HepG2 (cell line): ENCODE results near the gene MBOAT7. TPM values are rescaled to one million over a fixed set of nuclear protein-coding genes. Genes with fewer than 3 reads are reported as not detected.

ENCODE experiments used
- ATF4 ChIP-seq, 2 experiments: fragments of 450-650 bp in 1 of 2; sonication (generic) in 1 of 2; formaldehyde crosslinking; IDR thresholded peaks; 2 replicates each; pipeline versions ENCODE4 v1.5.0 to v1.8.0; 2020 to 2022; ENCODE audit warnings: mild to moderate bottlenecking in 1 of 2, missing genetic modification reagents in 1 of 2
- CSRNP2 ChIP-seq: sonication (generic); formaldehyde crosslinking; conservative IDR thresholded peaks from 2 replicates; pipeline ENCODE4 v1.8.0; 2022; ENCODE audit warnings: low read depth, missing genetic modification reagents
- ELK4 ChIP-seq: sonication (generic); formaldehyde crosslinking; IDR thresholded peaks from 2 replicates; pipeline ENCODE4 v1.9.0; 2021; ENCODE audit warnings: missing genetic modification reagents, borderline replicate concordance
- JUND ChIP-seq: sonication (generic); formaldehyde crosslinking; IDR thresholded peaks from 2 replicates; pipeline ENCODE4 v1.8.0; 2022; ENCODE audit warnings: mild to moderate bottlenecking, missing genetic modification reagents
- KDM3A ChIP-seq: IDR thresholded peaks from 2 replicates; pipeline ENCODE4 v1.6.1; 2018; ENCODE audit warnings: low read depth, missing compliant biosample characterization
- NFAT5 ChIP-seq: sonication (generic); formaldehyde crosslinking; IDR thresholded peaks from 2 replicates; pipeline ENCODE4 v1.4.0; 2020; ENCODE audit warnings: missing genetic modification reagents
- NPAS2 ChIP-seq: sonication (generic); formaldehyde crosslinking; IDR thresholded peaks from 2 replicates; pipeline ENCODE4 v1.8.0; 2022; ENCODE audit warnings: mild to moderate bottlenecking, missing genetic modification reagents, borderline replicate concordance
- PHF20 ChIP-seq: sonication (generic); formaldehyde crosslinking; IDR thresholded peaks from 2 replicates; pipeline ENCODE4 v1.5.0; 2020; ENCODE audit warnings: mild to moderate bottlenecking, missing genetic modification reagents
- POLR2A ChIP-seq, 2 experiments: IDR thresholded peaks; 2 replicates each; pipeline ENCODE4 v1.6.1; 2011; ENCODE audit warnings: low read depth in 2 of 2, low read length in 2 of 2, mild to moderate bottlenecking in 1 of 2, moderate library complexity in 1 of 2; ENCODE audit not compliant: insufficient read depth in 1 of 2
- RAD21 ChIP-seq: fragments of 450-650 bp; formaldehyde crosslinking; IDR thresholded peaks from 2 replicates; pipeline ENCODE4 v1.5.0; 2020; ENCODE audit warnings: mild to moderate bottlenecking
- SP1 ChIP-seq, 2 experiments: fragments of 450-650 bp in 1 of 2; sonication (generic) in 1 of 2; formaldehyde crosslinking in 1 of 2; IDR thresholded peaks; 2 replicates each; pipeline versions ENCODE4 v1.4.0 to v1.6.1; 2016 to 2020; ENCODE audit warnings: missing genetic modification reagents in 1 of 2
- TCF7L2 ChIP-seq: IDR thresholded peaks from 2 replicates; pipeline ENCODE4 v1.6.1; 2011; ENCODE audit warnings: mild to moderate bottlenecking, low read depth, low read length, moderate library complexity
- TFE3 ChIP-seq: IDR thresholded peaks from 2 replicates; pipeline ENCODE4 v1.6.1; 2016
- TGIF2 ChIP-seq: IDR thresholded peaks from 2 replicates; pipeline ENCODE4 v1.6.1; 2016; ENCODE audit warnings: control low read depth, missing compliant biosample characterization
- ZNF230 ChIP-seq: sonication (generic); formaldehyde crosslinking; IDR thresholded peaks from 2 replicates; pipeline ENCODE4 v1.4.0; 2020; ENCODE audit warnings: mild to moderate bottlenecking, missing genetic modification reagents
- ZNF251 ChIP-seq: sonication (generic); formaldehyde crosslinking; IDR thresholded peaks from 2 replicates; pipeline ENCODE4 v1.9.0; 2021; ENCODE audit warnings: mild to moderate bottlenecking, missing genetic modification reagents
- ZNF33B ChIP-seq: sonication (generic); formaldehyde crosslinking; IDR thresholded peaks from 2 replicates; pipeline ENCODE4 v1.5.1; 2020; ENCODE audit warnings: mild to moderate bottlenecking, missing genetic modification reagents
- ZNF44 ChIP-seq: sonication (generic); formaldehyde crosslinking; IDR thresholded peaks from 2 replicates; pipeline ENCODE4 v1.5.1; 2020; ENCODE audit warnings: mild to moderate bottlenecking, missing genetic modification reagents
- ZNF652 ChIP-seq: IDR thresholded peaks from 2 replicates; pipeline ENCODE4 v1.6.1; 2016; ENCODE audit warnings: low read depth, borderline replicate concordance
- polyA plus RNA-seq, 8 experiments: library from polyadenylated mRNA; depleted of rRNA in 3 of 8; stranded (reverse) in 7 of 8; unstranded in 1 of 8; fragments of >200 nt; fragmentation: Illumina TruSeq in 4 of 8; extraction: Trizol in 4 of 8; gene quantifications; 2 replicates each; pipeline versions ENCODE4 v1.2.1 to v1.2.3, GENCODE V29; 2011 to 2016; ENCODE audit warnings: low read depth in 4 of 8, missing spikeins in 1 of 8, mixed read lengths in 1 of 8; ENCODE audit not compliant: insufficient read depth in 1 of 8
- total RNA-seq, 5 experiments: library from RNA; depleted of rRNA; stranded (reverse); fragments of >200 nt; fragmentation: Illumina TruSeq; extraction: Trizol; gene quantifications; 2 replicates each; pipeline ENCODE4 v1.2.3, GENCODE V29; 2016; ENCODE audit warnings: low read depth in 1 of 5

MBOAT7 gene
- total and polyA plus RNA-seq, 2 of the 13 experiments (the other 11 are each of a cell fraction or from before 2014, with no cell fraction given) = 22.2 to 25.5 TPM

GRCh38 chr19:54159352-54160181 is 29.8 kb downstream of the MBOAT7 start, which contains the start of gene LENG1 (continued):
- TF ChIP-seq CSRNP2 (CRISPR knock-in tag) (no peak), ZNF251 (CRISPR knock-in tag) (no peak), NFAT5 (CRISPR knock-in tag) (no peak), TGIF2 (peak; percentile 73; the same call in 1 of the 2 replicates), ELK4 (no peak), KDM3A (CRISPR knock-in tag) (no peak), TFE3 (CRISPR knock-in tag) (0 out of 2 replicates have a peak, but pooled peaks have one; percentile 13), NPAS2 (CRISPR knock-in tag) (no peak), ZNF230 (peak; percentile 80), PHF20 (peak; percentile 87), ZNF44 (no peak), SP1 (IDR thresholded peaks at IDR 0.05) (no peak), SP1 (CRISPR knock-in tag; IDR thresholded peaks at IDR 0.05) (peak; percentile 33; the same call in 1 of the 2 replicates), TCF7L2 (no peak), JUND (CRISPR knock-in tag) (no peak), ZNF652 (no peak), POLR2A (IDR thresholded peaks at IDR 0.05; ENCODE audit: insufficient read depth in 1 of 2, low read depth in 2 of 2, low read length in 2 of 2) (peak; percentile 47 to 62; a peak in 2 of 4 replicates), ZNF33B (CRISPR knock-in tag) (no peak), RAD21 (CRISPR knock-in tag) (0 out of 2 replicates have a peak, but pooled peaks have one; percentile 35), ATF4 (CRISPR knock-in tag; IDR thresholded peaks at IDR 0.05) (no peak)
